IMR-90 (cell line): Measurements from ENCODE around the gene PPP1R9B. TPM values are rescaled to one million over a fixed set of nuclear protein-coding genes. Genes with fewer than 3 reads are reported as not detected.

Source experiments
- ATAC-seq: fragments of 200-7000 bp; cut with Tn5 transposase; 2 replicates; pipeline ENCODE4 v1.9.1; 2020; ENCODE audit warnings: low read depth, mild to moderate bottlenecking, moderate library complexity
- BruUV-seq: library from RNA; stranded (reverse); fragments of 400-500 nt; replicated peaks from 2 replicates; lab custom pipeline; 2021; lab: Mats Ljungman, UMichigan
- CTCF ChIA-PET: fragments of 300-600 bp; formaldehyde crosslinking; extraction: SDS; loops from one replicate; lab custom pipeline; 2021; ENCODE audit warnings: antibody characterized with exemption; lab: Yijun Ruan, JAX
- POLR2A ChIA-PET: fragments of 300-600 bp; sonication (Branson Sonifier 250); formaldehyde crosslinking; loops from one replicate; lab custom pipeline; 2022; ENCODE audit warnings: antibody characterized with exemption; ENCODE audit not compliant: unreplicated experiment; lab: Charles Lee
- DNase-seq: peaks from one replicate; pipeline ENCODE4 v3.0.0; 2013
- H2AFZ ChIP-seq: replicated peaks from 2 replicates; pipeline ENCODE3; 2013; ENCODE audit warnings: low read length, mild to moderate bottlenecking; ENCODE audit not compliant: poor library complexity
- H2AK5ac ChIP-seq: 2 replicates; pipeline ENCODE4 v1.6.1; 2013; ENCODE audit warnings: low read depth, low read length, inconsistent platforms
- H2AK9ac ChIP-seq: replicated peaks from 2 replicates; pipeline ENCODE3; 2013; ENCODE audit warnings: mild to moderate bottlenecking, low read depth, low read length, moderate library complexity; ENCODE audit not compliant: poor library complexity
- H2BK120ac ChIP-seq: 2 replicates; pipeline ENCODE4 v1.6.1; 2013; ENCODE audit warnings: low read depth, low read length, inconsistent platforms
- H2BK15ac ChIP-seq: 3 replicates; pipeline ENCODE4 v1.6.1; 2013; ENCODE audit warnings: low read depth, low read length, inconsistent platforms
- H2BK20ac ChIP-seq: 2 replicates; pipeline ENCODE4 v1.6.1; 2013; ENCODE audit warnings: low read depth, mild to moderate bottlenecking, inconsistent platforms, low read length, moderate library complexity
- H2BK5ac ChIP-seq: 2 replicates; pipeline ENCODE4 v1.6.1; 2013; ENCODE audit warnings: mild to moderate bottlenecking, low read depth, low read length, inconsistent platforms; ENCODE audit not compliant: poor library complexity, severe bottlenecking
- H3K14ac ChIP-seq: replicated peaks from 2 replicates; pipeline ENCODE4 v1.6.1; 2013; ENCODE audit warnings: low read depth, low read length, inconsistent platforms
- H3K18ac ChIP-seq: 2 replicates; pipeline ENCODE4 v1.6.1; 2013; ENCODE audit warnings: low read depth, low read length, control low read depth
- H3K23ac ChIP-seq: 2 replicates; pipeline ENCODE4 v1.6.1; 2013; ENCODE audit warnings: low read depth, low read length, inconsistent platforms
- H3K27ac ChIP-seq: 2 replicates; pipeline ENCODE4 v1.5.1; 2013; ENCODE audit warnings: mild to moderate bottlenecking, control low read depth, low read length; ENCODE audit not compliant: insufficient read depth
- H3K27me3 ChIP-seq: 2 replicates; pipeline ENCODE4 v1.6.1; 2013; ENCODE audit warnings: low read length; ENCODE audit not compliant: control insufficient read depth, insufficient read depth
- H3K36me3 ChIP-seq: 2 replicates; pipeline ENCODE4 v1.6.1; 2013; ENCODE audit warnings: low read length, mixed read lengths; ENCODE audit not compliant: control insufficient read depth, insufficient read depth
- H3K4ac ChIP-seq: 2 replicates; pipeline ENCODE4 v1.6.1; 2013; ENCODE audit warnings: low read depth, low read length, inconsistent platforms
- H3K4me1 ChIP-seq: 2 replicates; pipeline ENCODE4 v1.6.1; 2013; ENCODE audit warnings: low read length, mixed read lengths; ENCODE audit not compliant: control insufficient read depth, insufficient read depth
- H3K4me2 ChIP-seq: 2 replicates; pipeline ENCODE4 v1.6.1; 2013; ENCODE audit warnings: low read depth, mild to moderate bottlenecking, control low read depth, low read length, moderate library complexity
- H3K4me3 ChIP-seq: 2 replicates; pipeline ENCODE4 v1.5.1; 2013; ENCODE audit warnings: low read depth, mild to moderate bottlenecking, control low read depth, low read length, moderate library complexity; ENCODE audit not compliant: insufficient read depth
- H3K56ac ChIP-seq: 2 replicates; pipeline ENCODE4 v1.6.1; 2013; ENCODE audit warnings: low read length, inconsistent platforms; ENCODE audit not compliant: insufficient read depth; ENCODE audit errors: extremely low read depth
- H3K79me1 ChIP-seq, 2 experiments: 2 replicates each; pipeline ENCODE4 v1.6.1; 2013; ENCODE audit warnings: low read length in 2 of 2, inconsistent platforms in 1 of 2, low read depth in 1 of 2
- H3K9ac ChIP-seq: 2 replicates; pipeline ENCODE4 v1.6.1; 2013; ENCODE audit warnings: low read depth, low read length, control low read depth
- H3K9me1 ChIP-seq: 2 replicates; pipeline ENCODE4 v1.6.1; 2013; ENCODE audit warnings: low read length, inconsistent platforms; ENCODE audit not compliant: insufficient read depth
- H3K9me3 ChIP-seq: 2 replicates; pipeline ENCODE4 v1.6.1; 2013; ENCODE audit warnings: low read length; ENCODE audit not compliant: control insufficient read depth, insufficient read depth
- H4K20me1 ChIP-seq: 2 replicates; pipeline ENCODE4 v1.6.1; 2013; ENCODE audit warnings: low read length, inconsistent platforms; ENCODE audit not compliant: insufficient read depth
- H4K5ac ChIP-seq: 2 replicates; pipeline ENCODE4 v1.6.1; 2013; ENCODE audit warnings: mild to moderate bottlenecking, low read depth, low read length, control low read depth
- H4K8ac ChIP-seq, 2 experiments: 2 replicates each; pipeline ENCODE4 v1.6.1; 2013; ENCODE audit warnings: low read depth in 2 of 2, low read length in 2 of 2, control low read depth in 1 of 2, inconsistent platforms in 1 of 2
- H4K91ac ChIP-seq: 2 replicates; pipeline ENCODE4 v1.6.1; 2013; ENCODE audit warnings: low read depth, low read length, inconsistent platforms; ENCODE audit not compliant: insufficient read depth
- BHLHE40 ChIP-seq: fragments of 150-350 bp; IDR thresholded peaks from 2 replicates; pipeline ENCODE4 v1.6.1; 2016; ENCODE audit warnings: mild to moderate bottlenecking, low read depth, low read length
- CEBPB ChIP-seq: IDR thresholded peaks from 2 replicates; pipeline ENCODE4 v1.6.1; 2012; ENCODE audit warnings: low read depth, low read length, improper control_type of control experiment
- CHD1 ChIP-seq: IDR thresholded peaks from 2 replicates; pipeline ENCODE4 v1.6.1; 2012; ENCODE audit warnings: low read depth, low read length, improper control_type of control experiment
- FOS ChIP-seq: fragments of 150-350 bp; IDR thresholded peaks from 2 replicates; pipeline ENCODE4 v1.6.1; 2016; ENCODE audit warnings: low read depth, low read length
- MAFK ChIP-seq: IDR thresholded peaks from 2 replicates; pipeline ENCODE4 v1.6.1; 2012; ENCODE audit warnings: low read depth, low read length, improper control_type of control experiment
- MAZ ChIP-seq: IDR thresholded peaks from 2 replicates; pipeline ENCODE4 v1.6.1; 2012; ENCODE audit warnings: low read depth, mild to moderate bottlenecking, low read length, improper control_type of control experiment, moderate library complexity, borderline replicate concordance
- MXI1 ChIP-seq: IDR thresholded peaks from 2 replicates; pipeline ENCODE4 v1.6.1; 2012; ENCODE audit warnings: low read depth, mild to moderate bottlenecking, low read length, moderate library complexity, borderline replicate concordance
- NFE2L2 ChIP-seq: fragments of 150-350 bp; IDR thresholded peaks from 2 replicates; pipeline ENCODE4 v1.6.1; 2016; ENCODE audit warnings: low read depth, mild to moderate bottlenecking, low read length
- POLR2A ChIP-seq: IDR thresholded peaks from 2 replicates; pipeline ENCODE4 v1.6.1; 2012; ENCODE audit warnings: mild to moderate bottlenecking, low read depth, low read length
- RAD21 ChIP-seq: IDR thresholded peaks from 2 replicates; pipeline ENCODE4 v1.6.1; 2012; ENCODE audit warnings: low read length, improper control_type of control experiment
- RCOR1 ChIP-seq: IDR thresholded peaks from 2 replicates; pipeline ENCODE4 v1.6.1; 2012; ENCODE audit warnings: mild to moderate bottlenecking, low read length, improper control_type of control experiment; ENCODE audit not compliant: insufficient replicate concordance
- RFX5 ChIP-seq: IDR thresholded peaks from 2 replicates; pipeline ENCODE4 v1.8.0; 2012; ENCODE audit warnings: low read depth, mild to moderate bottlenecking, low read length, moderate library complexity
- SMC3 ChIP-seq: fragments of 150-350 bp; IDR thresholded peaks from 2 replicates; pipeline ENCODE4 v1.6.1; 2016; ENCODE audit warnings: low read depth, mild to moderate bottlenecking, antibody characterized with exemption, low read length, moderate library complexity
- WGBS, 2 experiments: methylation state at CpG; one replicate each; pipeline versions ENCODE4 v1.1.5 to v1.1.7; 2013; ENCODE audit warnings: missing lambda C conversion rate in 2 of 2; ENCODE audit not compliant: insufficient read length in 1 of 2; ENCODE audit errors: extremely low coverage in 2 of 2; 5-methylcytosine and 5-hydroxymethylcytosine counted together
- dilution Hi-C: fragments of 300-500 bp; cut with HindIII; formaldehyde crosslinking; loops from one replicate; pipeline ENCODE4 v1.14.3; 2018; ENCODE audit warnings: low sequenced_read_pairs; ENCODE audit not compliant: unreplicated experiment
- in situ Hi-C: fragments of 300-500 bp; cut with MboI; formaldehyde crosslinking; loops from 3 replicates; pipeline ENCODE4 v1.14.3; 2019; ENCODE audit warnings: low sequenced_read_pairs, inconsistent platforms, mixed read lengths
- intact Hi-C: fragments of 100-400 bp; cut with micrococcal nuclease; formaldehyde crosslinking; loops from 2 replicates; pipeline ENCODE4 v1.10.0; 2022
- polyA plus RNA-seq, 3 experiments: library from polyadenylated mRNA; depleted of rRNA; stranded (reverse); fragments of >200 nt; gene quantifications; 2 replicates each; pipeline ENCODE4 v1.2.3, GENCODE V29; 2012; ENCODE audit warnings: low replicate concordance in 1 of 3
- total RNA-seq: library from RNA; depleted of rRNA; stranded (reverse); fragments of >200 nt; gene quantifications from 2 replicates; pipeline ENCODE4 v1.2.3, GENCODE V29; 2012
- TF ChIP-seq, protein P1 (sequence below): conservative IDR thresholded peaks from 2 replicates; pipeline ENCODE4 v1.5.1; 2012; ENCODE audit warnings: mild to moderate bottlenecking, low read depth, low read length, improper control_type of control experiment
- TF ChIP-seq, protein P2 (sequence below): fragments of 150-350 bp; IDR thresholded peaks from 2 replicates; pipeline ENCODE4 v1.6.1; 2017; ENCODE audit warnings: mild to moderate bottlenecking, antibody characterized with exemption, low read length, low read depth
- TF ChIP-seq, protein P3 (sequence below): fragments of 150-350 bp; IDR thresholded peaks from 2 replicates; pipeline ENCODE4 v1.6.1; 2016; ENCODE audit warnings: low read depth, mild to moderate bottlenecking, low read length, moderate library complexity, borderline replicate concordance

PPP1R9B gene
- total and polyA plus RNA-seq, 2 of the 4 experiments (the other 2 are of a cell fraction), result 23.0 to 28.0 TPM

- H2BK20ac ChIP-seq, result no peak overlapping the region
- no peak for DNase-seq
- no peak overlapping the region for H2BK120ac ChIP-seq
- no peak overlapping the region for H2BK5ac ChIP-seq
- POLR2A ChIA-PET, result no interaction called here
- no peak overlapping the region for H3K4me3 ChIP-seq
- CTCF ChIA-PET, result no interaction called here
- no TSS peak for BruUV-seq
- dilution Hi-C loops, result no loop called here
- no peak overlapping the region for H3K23ac ChIP-seq
- H2AK9ac ChIP-seq, result no peak overlapping the region
- no peak overlapping the region for H3K27ac ChIP-seq
- no peak for ATAC-seq
- no peak overlapping the region for H3K14ac ChIP-seq
- intact Hi-C loops, result no loop called here
- H4K8ac ChIP-seq, result no peak overlapping the region
- TF ChIP-seq CHD1 (no peak), RFX5 (no peak), CEBPB (no peak), MAFK (no peak), NFE2L2 (no peak), POLR2A (no peak), MAZ (no peak), FOS (no peak), RCOR1 (no peak), BHLHE40 (no peak), RAD21 (no peak), MXI1 (no peak), SMC3 (no peak)
- TF ChIP-seq, protein P1, sequence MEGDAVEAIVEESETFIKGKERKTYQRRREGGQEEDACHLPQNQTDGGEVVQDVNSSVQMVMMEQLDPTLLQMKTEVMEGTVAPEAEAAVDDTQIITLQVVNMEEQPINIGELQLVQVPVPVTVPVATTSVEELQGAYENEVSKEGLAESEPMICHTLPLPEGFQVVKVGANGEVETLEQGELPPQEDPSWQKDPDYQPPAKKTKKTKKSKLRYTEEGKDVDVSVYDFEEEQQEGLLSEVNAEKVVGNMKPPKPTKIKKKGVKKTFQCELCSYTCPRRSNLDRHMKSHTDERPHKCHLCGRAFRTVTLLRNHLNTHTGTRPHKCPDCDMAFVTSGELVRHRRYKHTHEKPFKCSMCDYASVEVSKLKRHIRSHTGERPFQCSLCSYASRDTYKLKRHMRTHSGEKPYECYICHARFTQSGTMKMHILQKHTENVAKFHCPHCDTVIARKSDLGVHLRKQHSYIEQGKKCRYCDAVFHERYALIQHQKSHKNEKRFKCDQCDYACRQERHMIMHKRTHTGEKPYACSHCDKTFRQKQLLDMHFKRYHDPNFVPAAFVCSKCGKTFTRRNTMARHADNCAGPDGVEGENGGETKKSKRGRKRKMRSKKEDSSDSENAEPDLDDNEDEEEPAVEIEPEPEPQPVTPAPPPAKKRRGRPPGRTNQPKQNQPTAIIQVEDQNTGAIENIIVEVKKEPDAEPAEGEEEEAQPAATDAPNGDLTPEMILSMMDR, result no peak
- TF ChIP-seq, protein P2, sequence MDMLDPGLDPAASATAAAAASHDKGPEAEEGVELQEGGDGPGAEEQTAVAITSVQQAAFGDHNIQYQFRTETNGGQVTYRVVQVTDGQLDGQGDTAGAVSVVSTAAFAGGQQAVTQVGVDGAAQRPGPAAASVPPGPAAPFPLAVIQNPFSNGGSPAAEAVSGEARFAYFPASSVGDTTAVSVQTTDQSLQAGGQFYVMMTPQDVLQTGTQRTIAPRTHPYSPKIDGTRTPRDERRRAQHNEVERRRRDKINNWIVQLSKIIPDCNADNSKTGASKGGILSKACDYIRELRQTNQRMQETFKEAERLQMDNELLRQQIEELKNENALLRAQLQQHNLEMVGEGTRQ, result no peak
- TF ChIP-seq, protein P3, sequence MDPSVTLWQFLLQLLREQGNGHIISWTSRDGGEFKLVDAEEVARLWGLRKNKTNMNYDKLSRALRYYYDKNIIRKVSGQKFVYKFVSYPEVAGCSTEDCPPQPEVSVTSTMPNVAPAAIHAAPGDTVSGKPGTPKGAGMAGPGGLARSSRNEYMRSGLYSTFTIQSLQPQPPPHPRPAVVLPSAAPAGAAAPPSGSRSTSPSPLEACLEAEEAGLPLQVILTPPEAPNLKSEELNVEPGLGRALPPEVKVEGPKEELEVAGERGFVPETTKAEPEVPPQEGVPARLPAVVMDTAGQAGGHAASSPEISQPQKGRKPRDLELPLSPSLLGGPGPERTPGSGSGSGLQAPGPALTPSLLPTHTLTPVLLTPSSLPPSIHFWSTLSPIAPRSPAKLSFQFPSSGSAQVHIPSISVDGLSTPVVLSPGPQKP, result no peak
- H3K9ac ChIP-seq, result no peak overlapping the region
- peaks cover 63% of the 10 kb centered on the region for H3K36me3 ChIP-seq
- in situ Hi-C loops, result no loop called here
- no peak overlapping the region for H3K4ac ChIP-seq
- no peak overlapping the region for H2AFZ ChIP-seq
- no peaks in the 10 kb centered on the region for H3K9me3 ChIP-seq
- peaks cover 20 to 95% of the 10 kb centered on the region in 2 experiments for H3K79me1 ChIP-seq
- no peak overlapping the region for H3K4me2 ChIP-seq
- no peak overlapping the region for H4K5ac ChIP-seq
- H4K20me1 ChIP-seq, result peaks cover 94% of the 10 kb centered on the region
- peaks cover 2% of the 10 kb centered on the region; the same call in 1 of the 2 replicates for H3K9me1 ChIP-seq
- no CpG with 5 or more reads among the region's 20 CpGs for WGBS, 2 experiments
- H3K27me3 ChIP-seq, result no peaks in the 10 kb centered on the region
- H4K91ac ChIP-seq, result no peak overlapping the region
- no peak overlapping the region for H2AK5ac ChIP-seq
- H2BK15ac ChIP-seq, result no peak overlapping the region
- H3K56ac ChIP-seq, result no peak overlapping the region
- peaks cover 22% of the 10 kb centered on the region for H3K4me1 ChIP-seq
- H3K18ac ChIP-seq, result no peak overlapping the region
These were observed 6.9 kb downstream of the PPP1R9B start for GRCh38 chr17:50143461-50144176.
